Stimulated activated CD8-positive, alpha-beta memory T cell treated with anti-CD3 and anti-CD28 coated beads, Interleukin-2, amount 100 ng/mL, for 48 hours (primary cell): Measurements from ENCODE around the gene NIT2.
"Not testable (repeated sequence)": the region's sequence is repeated elsewhere in the genome, so short reads cannot be mapped to it uniquely, and the experiment has no call there.

Experiments
- DNase-seq, 2 donors: peaks; one replicate each; pipeline ENCODE4 v3.0.0-alpha.2; 2020; ENCODE audit warnings: low read depth in 2 of 2

The NIT2 gene

DNA sequence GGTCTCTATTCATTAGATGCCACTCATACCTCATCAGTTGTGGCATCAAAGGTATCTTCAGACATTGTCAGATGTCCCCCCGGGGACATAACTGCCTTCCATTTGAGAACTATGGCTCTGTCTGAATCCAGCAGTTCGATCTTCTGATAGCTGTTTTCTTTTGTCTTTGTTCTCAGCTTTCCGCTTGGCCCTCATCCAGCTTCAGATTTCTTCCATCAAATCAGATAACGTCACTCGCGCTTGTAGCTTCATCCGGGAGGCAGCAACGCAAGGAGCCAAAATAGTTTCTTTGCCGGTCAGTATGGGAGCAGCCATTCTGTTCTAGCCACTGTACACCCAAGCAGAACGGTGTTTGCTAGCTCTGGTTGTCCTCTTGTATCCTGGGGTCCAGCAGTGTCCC, 4.4 kb downstream of the NIT2 start:
- DNase-seq: no peak

GRCh38 chr3:100339786-100340185, 5.2 kb downstream of the NIT2 start:
- DNase-seq: no peak

DNA sequence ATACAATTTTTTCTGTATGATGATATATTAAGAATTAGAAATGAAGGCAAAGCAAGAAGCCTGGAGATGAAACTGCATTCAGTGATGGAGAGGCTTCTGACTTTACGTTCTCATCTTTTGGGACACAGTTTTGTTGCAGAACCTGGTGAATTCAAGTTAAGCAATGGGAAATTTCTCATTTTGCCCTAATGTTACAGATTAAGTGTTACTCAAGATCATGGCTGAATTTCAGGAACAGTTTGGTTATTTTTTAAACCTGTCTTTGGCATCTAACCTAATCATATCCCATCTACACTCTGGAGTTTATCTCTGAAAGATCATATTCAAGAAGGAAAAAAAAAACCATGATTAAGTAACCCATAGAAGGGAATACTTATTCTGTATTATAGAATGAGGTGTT, 6.0 kb downstream of the NIT2 start:
- DNase-seq: no peak

DNA sequence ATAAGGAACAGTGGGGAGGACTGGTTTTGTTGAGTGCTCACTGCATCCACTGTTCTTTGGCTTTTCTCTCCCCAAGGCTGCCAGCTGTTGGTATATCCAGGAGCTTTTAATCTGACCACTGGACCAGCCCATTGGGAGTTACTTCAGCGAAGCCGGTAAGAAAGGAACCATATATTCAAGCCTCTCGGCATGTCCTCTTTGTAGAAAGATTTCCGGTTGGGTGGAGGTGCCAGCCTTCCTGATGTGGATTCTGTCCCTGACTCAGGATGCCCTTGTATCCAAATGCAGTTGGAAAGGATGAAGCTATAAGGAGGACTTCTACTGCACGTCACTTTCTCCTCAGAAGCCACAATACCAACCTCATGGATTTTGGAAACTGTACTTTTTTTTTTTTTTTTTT, 14.2 kb downstream of the NIT2 start:
- no peak for DNase-seq

- DNase-seq: not testable (repeated sequence)
Observed at GRCh38 chr3:100351770-100352169, 17.2 kb downstream of the NIT2 start.

DNA sequence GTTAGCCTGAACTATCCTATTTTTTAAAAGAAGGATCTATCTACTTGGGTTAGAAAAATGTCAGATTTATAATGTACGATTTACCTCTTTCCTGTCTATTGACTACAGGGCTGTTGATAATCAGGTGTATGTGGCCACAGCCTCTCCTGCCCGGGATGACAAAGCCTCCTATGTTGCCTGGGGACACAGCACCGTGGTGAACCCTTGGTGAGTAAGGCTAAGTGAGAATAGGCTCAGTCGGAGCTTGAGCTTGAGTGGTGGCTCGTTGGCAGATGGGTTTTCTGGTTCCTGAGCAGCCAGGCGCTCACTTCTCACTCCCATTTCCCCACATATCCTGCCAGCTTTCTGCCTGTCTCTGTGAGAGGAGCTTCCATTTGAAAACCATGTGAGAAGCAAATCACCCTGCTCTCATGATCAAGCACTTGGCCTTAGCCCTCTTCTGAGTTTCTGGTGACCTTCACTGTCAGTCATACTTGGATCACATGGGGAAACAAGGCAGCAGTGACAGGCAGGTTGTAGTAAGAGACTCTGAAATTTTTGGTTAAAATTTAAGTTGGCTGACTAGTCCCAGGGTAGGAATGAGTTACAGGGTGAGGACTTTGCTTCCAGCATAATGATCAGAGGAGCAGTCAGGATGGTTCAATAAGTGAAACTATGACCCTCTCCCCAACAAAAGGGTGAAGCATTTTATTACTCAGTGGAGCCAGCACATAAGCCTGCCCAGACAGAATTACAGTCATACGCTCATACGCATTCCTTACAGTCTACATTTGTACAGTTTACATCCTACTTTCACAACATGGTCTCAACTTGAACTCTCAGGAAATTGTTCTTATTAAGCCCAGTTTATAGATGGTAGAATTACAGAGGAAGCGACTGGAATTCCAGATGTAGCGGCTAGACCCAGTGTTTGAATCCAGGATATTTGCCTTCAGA, 18.0 kb downstream of the NIT2 start:
- no peak for DNase-seq

- DNase-seq: no peak
Observed at GRCh38 chr3:100354850-100355249, 20.3 kb downstream of the NIT2 start.

- no peak for DNase-seq
Observed at GRCh38 chr3:100358413-100358812, 23.9 kb downstream of the NIT2 start.

DNA sequence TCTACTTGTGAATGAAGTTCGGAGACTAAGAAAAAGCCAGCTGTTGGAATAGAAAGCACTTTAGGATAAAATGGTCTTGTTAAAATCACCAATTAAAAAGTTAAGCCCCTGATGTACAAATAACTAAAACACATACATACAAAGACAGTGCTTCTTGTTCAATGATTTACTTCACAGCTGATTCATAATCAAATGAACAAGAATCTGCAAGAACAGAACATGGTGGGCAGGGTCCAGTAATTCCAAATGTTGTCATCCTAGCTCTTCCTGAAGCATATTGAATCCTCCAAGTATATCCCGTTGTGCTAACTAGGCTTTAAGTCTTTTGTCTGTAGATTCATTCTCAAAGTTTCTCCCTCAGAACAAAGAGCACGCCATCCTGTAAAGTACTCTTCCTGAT, 24.5 kb downstream of the NIT2 start:
- no peak for DNase-seq

- DNase-seq: no peak
Observed at GRCh38 chr3:100360757-100361496, 26.4 kb downstream of the NIT2 start.

GRCh38 chr3:100361897-100362296, 27.3 kb downstream of the NIT2 start:
- DNase-seq: no peak

DNA sequence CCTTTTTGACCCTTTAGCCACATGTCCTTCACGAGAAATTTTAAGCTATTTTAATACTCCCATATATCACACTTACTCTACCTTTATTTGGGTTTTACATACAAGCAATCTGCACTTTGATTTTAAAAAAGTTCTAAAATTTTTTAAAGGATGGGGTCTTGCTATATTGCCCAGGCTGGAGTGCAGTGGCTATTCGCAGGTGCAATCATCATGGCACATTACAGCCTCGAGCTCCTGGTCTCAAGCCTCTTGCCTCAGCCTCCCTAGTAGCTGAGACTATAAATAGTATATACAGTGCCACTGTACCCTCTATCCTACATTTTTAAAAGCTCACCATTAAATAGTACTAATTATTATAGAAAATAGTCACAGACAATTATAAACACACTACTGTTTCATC, 29.9 kb downstream of the NIT2 start:
- no peak for DNase-seq

GRCh38 chr3:100366424-100366823, 31.9 kb downstream of the NIT2 start:
- no peak for DNase-seq

- no peak for DNase-seq
Observed at GRCh38 chr3:100368441-100368840, 33.9 kb downstream of the NIT2 start.

GRCh38 chr3:100370756-100371155, 36.2 kb downstream of the NIT2 start:
- no peak for DNase-seq

- no peak for DNase-seq
Observed at GRCh38 chr3:100374521-100374920, 40.0 kb downstream of the NIT2 start.

GRCh38 chr3:100376301-100376700, 41.7 kb downstream of the NIT2 start:
- DNase-seq: no peak

DNA sequence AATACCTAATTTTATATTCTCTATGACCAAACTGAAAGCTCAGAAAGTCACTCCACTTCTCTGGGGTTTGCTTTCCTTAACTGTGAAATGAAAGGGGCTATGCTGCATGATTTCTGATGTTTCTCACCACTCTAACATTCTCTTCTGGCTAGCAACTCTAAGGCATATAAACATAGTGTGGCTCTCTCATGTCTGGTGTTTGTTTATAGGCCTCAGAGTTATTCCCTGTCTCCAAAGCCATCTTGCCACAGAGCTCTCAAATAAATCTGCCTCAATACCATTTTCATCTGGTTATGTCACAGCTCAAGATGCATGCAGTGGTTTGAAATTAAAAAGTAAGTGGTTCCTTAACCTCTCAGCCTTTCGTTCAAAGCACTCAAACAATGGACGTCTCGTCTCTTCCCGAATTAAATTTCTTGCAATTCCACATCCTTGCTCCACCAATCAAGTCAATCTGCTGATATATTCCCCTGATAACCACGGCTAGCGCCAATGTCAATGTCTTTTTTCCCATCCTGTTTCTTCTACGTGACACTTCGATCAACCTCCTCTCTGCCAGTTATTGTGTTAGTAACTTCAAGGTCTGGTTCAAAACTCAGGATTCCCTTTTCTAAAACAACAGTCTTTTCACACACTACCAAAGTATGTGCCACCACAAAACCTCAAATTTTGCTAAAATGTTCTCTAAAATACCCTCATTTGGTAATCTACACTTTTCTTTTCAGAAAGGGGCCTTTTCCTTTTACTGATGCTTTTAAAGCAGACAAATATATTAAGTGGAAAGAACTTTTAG, 50.4 kb downstream of the NIT2 start:
- DNase-seq: no peak

DNA sequence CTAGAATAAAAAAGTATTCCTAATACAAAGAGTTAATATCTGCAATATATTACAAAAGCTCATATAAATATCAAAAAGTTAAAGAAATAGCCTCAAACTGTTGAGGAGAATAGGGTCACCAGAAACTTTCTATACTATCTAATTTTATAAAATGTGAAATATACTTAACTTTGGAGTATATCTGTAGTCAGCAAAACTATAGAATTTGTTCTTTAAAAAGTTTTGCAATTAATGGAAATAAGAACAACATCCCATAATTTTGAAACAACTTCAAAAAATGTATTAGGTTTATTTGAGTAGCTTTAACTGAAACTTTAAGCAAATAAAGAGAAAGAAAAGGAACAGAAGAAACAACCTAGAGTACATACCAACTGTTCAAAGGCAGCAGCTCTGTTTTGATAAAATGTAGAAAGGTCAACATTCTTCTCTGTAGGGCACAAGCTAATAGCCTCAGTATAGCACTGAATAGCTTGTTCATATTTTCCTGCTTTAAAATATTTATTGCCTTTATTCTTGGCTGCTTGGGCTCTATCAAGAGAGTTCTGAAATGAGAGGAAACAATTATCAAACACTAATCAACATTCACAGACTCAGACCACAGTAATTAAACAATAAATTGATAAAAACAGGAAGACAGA, 52.0 kb downstream of the NIT2 start:
- DNase-seq: no peak

DNA sequence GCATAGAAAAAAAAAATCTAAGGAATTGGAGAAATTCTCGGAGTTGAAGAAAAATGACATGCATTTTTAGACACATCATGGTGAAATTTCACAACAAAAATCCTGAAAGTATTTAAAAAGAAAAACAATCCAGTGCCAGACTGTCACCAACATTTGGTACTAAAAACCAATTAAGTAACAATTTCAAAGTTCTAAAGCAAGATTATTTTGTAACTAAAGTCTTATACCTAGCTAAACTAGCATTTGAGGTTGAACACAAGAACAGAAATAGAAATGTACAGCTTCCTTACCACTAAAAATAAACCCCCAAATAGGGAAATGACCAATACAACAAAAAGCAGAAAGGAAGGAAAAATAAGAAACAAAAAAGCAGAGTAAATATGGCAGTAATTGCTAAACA, 54.5 kb downstream of the NIT2 start:
- DNase-seq: no peak

GRCh38 chr3:100395679-100396431, 61.3 kb downstream of the NIT2 start:
- DNase-seq: no peak
